Spleen (tissue), 11 donors: ENCODE measurements around the gene BID. TPM values are rescaled to one million over a fixed set of nuclear protein-coding genes. Genes with fewer than 3 reads are reported as not detected.

ENCODE experiments used
- DNase-seq: peaks from one replicate; pipeline ENCODE4 v3.0.0-alpha.2; 2020
- H3K27ac ChIP-seq, 8 donors: fragments of 200-600 bp; sonication (generic) in 7 of 8; 1 replicate in 4 of 8; 2 replicates in 4 of 8; pipeline versions ENCODE4 v1.5.0 to v1.8.0; 2016 to 2021; ENCODE audit warnings: inconsistent platforms in 4 of 8, mild to moderate bottlenecking in 4 of 8, moderate library complexity in 1 of 8
- H3K27me3 ChIP-seq, 7 donors: fragments of 200-600 bp; sonication (generic) in 6 of 7; replicated peaks in 1 of 7; 1 replicate in 4 of 7; 2 replicates in 3 of 7; pipeline versions ENCODE4 v1.5.0 to v1.8.0; 2016 to 2021; ENCODE audit warnings: inconsistent platforms in 3 of 7, mild to moderate bottlenecking in 1 of 7
- H3K36me3 ChIP-seq, 6 donors: fragments of 200-600 bp; sonication (generic) in 5 of 6; 1 replicate in 4 of 6; 2 replicates in 2 of 6; pipeline versions ENCODE4 v1.5.0 to v1.8.0; 2016 to 2021; ENCODE audit warnings: inconsistent platforms in 2 of 6
- H3K4me1 ChIP-seq, 6 donors: fragments of 200-600 bp; sonication (generic) in 5 of 6; 1 replicate in 3 of 6; 2 replicates in 3 of 6; pipeline versions ENCODE4 v1.5.0 to v1.8.0; 2016 to 2021; ENCODE audit warnings: inconsistent platforms in 3 of 6
- H3K4me3 ChIP-seq, 8 donors: fragments of 200-600 bp; sonication (generic) in 7 of 8; 1 replicate in 4 of 8; 2 replicates in 4 of 8; pipeline versions ENCODE4 v1.5.0 to v1.8.0; 2016 to 2021; ENCODE audit warnings: inconsistent platforms in 4 of 8, mild to moderate bottlenecking in 4 of 8, moderate library complexity in 2 of 8
- H3K9me3 ChIP-seq, 8 donors: fragments of 200-600 bp; sonication (generic) in 7 of 8; 1 replicate in 4 of 8; 2 replicates in 4 of 8; pipeline versions ENCODE4 v1.5.0 to v1.8.0; 2016 to 2021; ENCODE audit warnings: inconsistent platforms in 4 of 8
- POLR2A ChIP-seq, 3 donors: fragments of 450-650 bp; IDR thresholded peaks; one replicate each; pipeline ENCODE4 v1.5.1; 2017; ENCODE audit warnings: antibody characterized with exemption in 3 of 3, mild to moderate bottlenecking in 1 of 3
- POLR2AphosphoS5 ChIP-seq, 3 donors: sonication (generic); formaldehyde crosslinking; IDR thresholded peaks; one replicate each; pipeline ENCODE4 v1.5.1; 2017; ENCODE audit warnings: antibody characterized with exemption in 3 of 3
- WGBS, 5 donors: extraction: QIAGEN DNeasy Blood & Tissue Kit in 3 of 5; methylation state at CpG; one replicate each; pipeline versions ENCODE4 v1.1.5 to v1.1.7; 2013 to 2018; 5-methylcytosine and 5-hydroxymethylcytosine counted together
- intact Hi-C: fragments of 100-400 bp; cut with DNase I; formaldehyde crosslinking; loops from one replicate; pipeline ENCODE4 v1.15.0; 2023; ENCODE audit warnings: low total_unique reads
- polyA plus RNA-seq, 3 donors: library from polyadenylated mRNA; stranded (reverse); fragments of 200-250 nt; gene quantifications; one replicate each; pipeline ENCODE4 v1.2.1, GENCODE V29; 2013
- total RNA-seq, 7 donors: library from RNA; depleted of rRNA in 3 of 7; stranded (reverse); fragments of >200 nt in 3 of 7; fragmentation: NEBNext Ultra II Directional in 4 of 7; extraction: Animal tissue kit (Norgen Biotek cat#: 25700) in 4 of 7; gene quantifications; one replicate each; pipeline versions ENCODE4 v1.1.0 to v1.2.1, GENCODE V29; 2016 to 2021
- TF ChIP-seq, protein P1 (sequence below), 11 experiments: fragments of 200-600 bp in 7 of 11; fragments of 450-650 bp in 4 of 11; sonication (generic) in 4 of 11; IDR thresholded peaks in 8 of 11; conservative IDR thresholded peaks in 3 of 11; 1 replicate in 7 of 11; 2 replicates in 4 of 11; pipeline versions ENCODE4 v1.4.0 to v1.8.0; 2016 to 2021; ENCODE audit warnings: antibody characterized with exemption in 11 of 11, inconsistent platforms in 4 of 11, mild to moderate bottlenecking in 1 of 11
- donor health status: healthy with polysubstance abuse.
- donor health status: DM: no; HTN: no; CAD: no; lungs with moderate emphysema.
- donor health status: DM: no; HTN: no; CAD: no.
- donor health status: Bipolar disorder and iron deficiency.
- donor health status: healthy.
- donor health status: DM: no; HTN: no; CAD: no.
- donor health status: DM: yes; HTN: yes; CAD: no.

Gene BID
- total and polyA plus RNA-seq, 10 donors, result 37.7 to 73.4 (median 49.3) TPM

DNA sequence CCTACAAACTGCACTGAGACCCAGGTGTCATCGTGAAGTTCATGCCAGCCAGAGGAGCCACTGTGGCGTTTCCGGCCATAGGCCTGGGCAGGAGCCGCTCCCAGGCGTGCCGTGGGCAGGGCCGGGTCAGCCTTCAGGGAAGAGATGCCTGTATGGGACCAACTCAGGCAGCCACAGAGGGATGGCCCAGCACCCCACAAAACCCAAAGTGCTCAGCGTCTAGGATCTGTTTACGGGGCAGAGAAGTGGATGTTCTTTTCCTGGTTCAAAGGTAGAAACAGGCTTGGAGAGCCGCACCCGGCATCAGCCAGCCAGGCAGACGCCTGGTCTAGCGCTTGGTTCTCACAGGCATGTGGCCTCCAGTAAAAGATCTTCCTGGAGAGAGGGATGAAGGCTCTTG lies 8.4 kb upstream of the BID start:
- peak overlapping the region in 1 of 8 donors; percentile 98 for H3K27ac ChIP-seq
- H3K36me3 ChIP-seq, result peaks cover 0 to 3% (median 0%) of the 10 kb centered on the region in 6 donors
- no peaks in the 10 kb centered on the region for H3K9me3 ChIP-seq
- H3K4me1 ChIP-seq, result peaks cover 40 to 95% (median 71%) of the 10 kb centered on the region in 6 donors
- WGBS, 5 donors, result 92 to 96% (median 95%) methylated on average over 13 of the region's 13 CpGs
- no peak for DNase-seq
- no peak for TF ChIP-seq POLR2A (IDR thresholded peaks at IDR 0.05)
- TF ChIP-seq POLR2AphosphoS5 (IDR thresholded peaks at IDR 0.05), result no peak
- TF ChIP-seq, protein P1, sequence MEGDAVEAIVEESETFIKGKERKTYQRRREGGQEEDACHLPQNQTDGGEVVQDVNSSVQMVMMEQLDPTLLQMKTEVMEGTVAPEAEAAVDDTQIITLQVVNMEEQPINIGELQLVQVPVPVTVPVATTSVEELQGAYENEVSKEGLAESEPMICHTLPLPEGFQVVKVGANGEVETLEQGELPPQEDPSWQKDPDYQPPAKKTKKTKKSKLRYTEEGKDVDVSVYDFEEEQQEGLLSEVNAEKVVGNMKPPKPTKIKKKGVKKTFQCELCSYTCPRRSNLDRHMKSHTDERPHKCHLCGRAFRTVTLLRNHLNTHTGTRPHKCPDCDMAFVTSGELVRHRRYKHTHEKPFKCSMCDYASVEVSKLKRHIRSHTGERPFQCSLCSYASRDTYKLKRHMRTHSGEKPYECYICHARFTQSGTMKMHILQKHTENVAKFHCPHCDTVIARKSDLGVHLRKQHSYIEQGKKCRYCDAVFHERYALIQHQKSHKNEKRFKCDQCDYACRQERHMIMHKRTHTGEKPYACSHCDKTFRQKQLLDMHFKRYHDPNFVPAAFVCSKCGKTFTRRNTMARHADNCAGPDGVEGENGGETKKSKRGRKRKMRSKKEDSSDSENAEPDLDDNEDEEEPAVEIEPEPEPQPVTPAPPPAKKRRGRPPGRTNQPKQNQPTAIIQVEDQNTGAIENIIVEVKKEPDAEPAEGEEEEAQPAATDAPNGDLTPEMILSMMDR (IDR thresholded peaks at IDR 0.05 in 8 of 11, conservative IDR thresholded peaks at IDR 0.05 in 3 of 11), result no peak
- intact Hi-C loops, result no loop called here
- no peak overlapping the region for H3K4me3 ChIP-seq
- no peaks in the 10 kb centered on the region for H3K27me3 ChIP-seq

DNA sequence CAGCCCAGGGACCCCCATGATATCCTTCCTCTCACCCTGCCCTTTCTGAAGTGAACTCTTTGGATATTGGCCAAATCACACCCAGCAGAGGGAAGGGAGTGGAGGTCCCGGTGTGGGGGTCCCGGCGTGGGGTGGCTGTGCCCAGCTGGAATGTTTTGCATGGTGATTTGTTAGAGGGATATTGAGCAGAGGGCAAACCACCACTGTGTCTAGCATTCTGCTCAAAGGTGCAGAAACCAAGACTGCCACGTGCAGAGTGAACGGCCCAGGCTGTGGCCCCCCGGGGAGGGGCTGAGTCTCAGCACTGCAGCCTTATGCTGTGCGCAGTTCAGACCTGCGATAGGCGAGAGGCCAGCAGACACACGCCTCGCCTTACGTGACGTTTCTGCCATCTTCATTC lies 7.9 kb upstream of the BID start:
- Histone ChIP-seq H3K36me3 (no peaks in the 10 kb centered on the region), H3K4me1 (peaks cover 39 to 95% (median 68%) of the 10 kb centered on the region in 6 donors), H3K27ac (peak overlapping the region in 7 of 8 donors; percentile 37 to 98 (median 67)), H3K9me3 (no peaks in the 10 kb centered on the region), H3K27me3 (no peaks in the 10 kb centered on the region), H3K4me3 (peak overlapping the region in 1 of 8 donors; percentile 31)
- intact Hi-C loops, result no loop called here
- no peak for DNase-seq
- whole genome bisulfite sequencing, 5 donors, result 78 to 82% (median 79%) methylated on average over 13 of the region's 13 CpGs
- TF ChIP-seq POLR2A (IDR thresholded peaks at IDR 0.05), result no peak
- peak in 1 of 3 donors; percentile 21 for TF ChIP-seq POLR2AphosphoS5 (IDR thresholded peaks at IDR 0.05)
- TF ChIP-seq, protein P1 (IDR thresholded peaks at IDR 0.05 in 8 of 11, conservative IDR thresholded peaks at IDR 0.05 in 3 of 11), result no peak

DNA sequence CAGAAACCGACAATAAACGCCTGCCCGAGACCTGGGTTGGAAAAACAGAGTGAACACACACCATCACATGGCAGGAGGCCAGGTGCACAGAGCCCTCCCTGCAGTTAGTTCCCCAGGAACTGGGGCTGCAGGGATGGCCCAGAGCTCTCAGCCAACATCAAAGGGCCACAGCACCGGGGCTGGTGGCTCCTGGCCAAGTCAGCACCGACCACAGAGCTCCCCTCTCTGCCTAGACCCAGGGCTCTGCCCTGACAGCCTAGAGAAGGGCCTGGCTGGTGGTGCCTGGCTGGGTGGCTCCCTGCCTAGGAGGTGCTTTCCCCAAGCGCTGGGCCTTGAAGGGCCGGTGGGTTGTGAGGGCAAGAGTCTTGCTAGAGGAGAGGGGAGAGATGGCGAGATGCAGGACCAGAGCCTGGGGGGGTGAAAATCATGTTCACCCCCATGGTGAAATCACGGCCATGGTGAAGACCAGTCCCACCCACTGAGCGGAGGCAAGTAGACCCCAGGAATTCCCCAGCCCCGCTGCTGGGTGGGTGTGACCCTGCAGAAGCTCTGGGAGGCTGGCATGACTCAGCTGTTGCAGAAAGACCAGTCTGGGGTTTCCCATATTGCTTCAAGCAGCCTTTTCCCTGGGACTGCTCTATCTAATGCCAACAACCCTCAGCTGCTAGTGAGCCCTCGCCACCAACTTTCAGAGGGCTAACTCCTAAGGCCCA lies 7.2 kb upstream of the BID start:
- H3K36me3 ChIP-seq, result no peaks in the 10 kb centered on the region
- WGBS, 5 donors, result 19 to 37% (median 27%) methylated on average over 6 to 12 of the region's 12 CpGs
- TF ChIP-seq, protein P1 (IDR thresholded peaks at IDR 0.05 in 8 of 11, conservative IDR thresholded peaks at IDR 0.05 in 3 of 11), result no peak
- peak in 1 of 3 donors; percentile 32 for TF ChIP-seq POLR2AphosphoS5 (IDR thresholded peaks at IDR 0.05)
- no peaks in the 10 kb centered on the region for H3K9me3 ChIP-seq
- no peak for DNase-seq
- intact Hi-C loops, result no loop called here
- peak overlapping the region in 1 of 8 donors; percentile 31 for H3K4me3 ChIP-seq
- peak overlapping the region in 7 of 8 donors; percentile 37 to 98 (median 67) for H3K27ac ChIP-seq
- no peaks in the 10 kb centered on the region for H3K27me3 ChIP-seq
- peaks cover 41 to 95% (median 67%) of the 10 kb centered on the region in 6 donors for H3K4me1 ChIP-seq

DNA sequence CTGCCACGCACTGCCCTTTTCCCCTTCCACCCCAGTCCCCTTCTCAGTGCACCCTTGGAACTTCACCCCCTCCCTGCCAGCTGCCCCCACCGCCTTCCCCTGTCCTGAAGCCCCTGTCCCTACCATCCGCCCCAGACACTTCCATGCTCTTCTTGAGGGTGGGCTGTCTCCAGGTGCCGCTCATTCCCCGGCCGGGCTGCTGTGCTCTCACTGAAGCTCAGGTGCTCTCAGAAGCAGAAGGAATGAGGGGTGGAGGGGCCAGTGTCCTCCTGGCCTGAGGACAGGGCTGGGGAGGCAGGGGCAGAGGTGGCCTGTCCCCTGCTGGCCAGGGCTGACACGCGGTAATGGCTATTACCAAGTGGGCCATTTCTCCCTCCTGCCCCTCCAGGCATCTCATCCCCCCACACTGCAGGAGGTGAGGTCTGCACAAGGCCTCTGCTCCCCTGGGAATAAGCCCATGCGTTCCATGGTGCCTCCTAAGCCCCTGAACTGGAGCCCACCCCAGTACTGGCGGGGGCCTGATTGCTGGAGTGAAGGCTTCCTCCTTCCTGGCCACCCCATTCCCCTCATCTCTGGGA lies 6.6 kb upstream of the BID start:
- Histone ChIP-seq H3K4me1 (peaks cover 48 to 95% (median 70%) of the 10 kb centered on the region in 6 donors), H3K36me3 (no peaks in the 10 kb centered on the region), H3K9me3 (no peaks in the 10 kb centered on the region), H3K4me3 (peak overlapping the region in 1 of 8 donors; percentile 31), H3K27ac (peak overlapping the region in 7 of 8 donors; percentile 37 to 98 (median 67)), H3K27me3 (no peaks in the 10 kb centered on the region)
- 80 to 89% (median 88%) methylated on average over 9 to 10 of the region's 10 CpGs for WGBS, 5 donors
- DNase-seq, result no peak
- intact Hi-C loops, result no loop called here
- TF ChIP-seq, protein P1 (IDR thresholded peaks at IDR 0.05 in 8 of 11, conservative IDR thresholded peaks at IDR 0.05 in 3 of 11), result no peak
- TF ChIP-seq POLR2A (IDR thresholded peaks at IDR 0.05) (no peak), POLR2AphosphoS5 (IDR thresholded peaks at IDR 0.05) (no peak)
